Globus pallidus (tissue), 1 donor: ENCODE data around the gene POGZ.
A peak's percentile ranks its signal among the peaks of the same experiment; 100 is the strongest.
"Not testable (repeated sequence)": the region's sequence is repeated elsewhere in the genome, so short reads cannot be mapped to it uniquely, and the experiment has no call there.

ENCODE experiments used
- DNase-seq: peaks from one replicate; pipeline ENCODE4 v3.0.0-alpha.2; 2015; ENCODE audit warnings: low spot score

Gene POGZ

DNA sequence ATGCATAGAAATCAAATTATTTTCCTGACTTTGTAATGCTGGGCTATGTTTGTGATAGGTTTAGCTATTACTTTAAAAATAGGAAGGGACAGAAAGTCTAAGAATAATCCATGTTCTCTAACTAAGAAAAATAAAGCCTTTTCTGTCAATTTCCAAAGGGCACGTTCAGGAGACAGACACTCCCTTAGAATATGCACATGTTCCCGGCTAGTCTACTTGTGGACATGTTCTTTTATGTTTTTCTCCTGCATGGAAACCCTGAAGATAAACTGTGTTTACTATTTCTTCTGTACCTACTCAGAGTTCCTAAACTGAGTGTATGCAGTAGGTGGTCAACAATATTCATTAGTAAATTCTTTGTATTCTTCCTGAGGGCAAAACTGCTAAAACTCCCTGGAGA, 47.4 kb downstream of the POGZ start:
- DNase-seq = no peak

DNA sequence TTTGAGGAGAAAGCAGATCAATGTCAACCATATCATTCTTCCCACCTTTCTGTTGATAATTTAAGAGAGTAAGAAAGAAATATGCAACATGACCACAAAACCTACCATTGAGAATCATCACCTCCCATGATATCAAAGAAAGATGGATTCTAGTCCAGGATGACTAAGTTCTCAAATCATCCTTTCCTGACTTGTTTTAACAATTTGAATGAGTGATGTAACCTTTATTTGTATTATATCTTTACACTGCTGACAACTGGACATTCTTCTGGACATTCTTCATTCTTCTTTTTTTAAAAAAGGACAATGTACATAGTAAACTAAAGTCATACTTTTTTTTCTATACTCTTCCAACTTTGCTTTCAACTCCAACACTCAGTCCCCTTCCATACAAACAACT, 50.4 kb downstream of the POGZ start:
- DNase-seq = no peak

DNA sequence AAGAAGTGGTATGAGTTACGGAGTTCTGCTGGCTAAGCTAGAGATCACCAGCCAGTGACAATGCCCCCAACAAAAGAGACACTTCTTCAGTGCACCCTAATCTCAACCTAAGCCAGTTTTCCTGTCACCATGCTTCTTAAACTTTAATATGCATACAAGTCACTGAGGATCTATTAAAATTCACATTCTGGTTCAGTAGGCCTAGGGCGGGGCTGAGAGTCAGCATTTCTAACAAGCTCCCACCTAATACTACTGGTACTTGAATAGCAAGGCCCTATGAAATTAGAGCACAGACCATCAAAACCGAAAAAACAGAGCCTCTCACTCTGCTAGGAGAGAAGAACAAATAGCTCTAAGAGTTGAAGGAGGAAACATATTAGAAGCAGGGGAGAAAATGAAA, 52.0 kb downstream of the POGZ start:
- DNase-seq = no peak

DNA sequence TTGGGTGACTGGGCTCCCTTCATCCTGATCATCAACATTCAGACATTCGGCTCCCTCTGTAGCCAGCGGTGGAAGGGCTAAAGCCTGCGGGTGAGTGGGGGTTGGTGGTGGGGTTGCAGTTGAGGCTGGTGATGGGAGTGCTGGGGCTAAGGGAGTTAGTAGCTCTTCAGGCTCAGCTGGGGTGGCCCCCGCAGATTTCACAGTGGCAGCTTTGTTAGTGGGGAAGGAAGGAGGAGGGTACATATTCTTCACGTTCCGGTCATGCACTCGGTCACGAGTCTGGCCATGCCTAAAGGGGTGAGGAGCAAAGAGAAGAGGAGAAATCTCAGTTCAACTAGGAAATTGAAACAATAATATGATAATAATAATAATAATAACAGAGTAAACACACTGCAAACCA, 53.1 kb downstream of the POGZ start:
- DNase-seq = peak; percentile 40

DNA sequence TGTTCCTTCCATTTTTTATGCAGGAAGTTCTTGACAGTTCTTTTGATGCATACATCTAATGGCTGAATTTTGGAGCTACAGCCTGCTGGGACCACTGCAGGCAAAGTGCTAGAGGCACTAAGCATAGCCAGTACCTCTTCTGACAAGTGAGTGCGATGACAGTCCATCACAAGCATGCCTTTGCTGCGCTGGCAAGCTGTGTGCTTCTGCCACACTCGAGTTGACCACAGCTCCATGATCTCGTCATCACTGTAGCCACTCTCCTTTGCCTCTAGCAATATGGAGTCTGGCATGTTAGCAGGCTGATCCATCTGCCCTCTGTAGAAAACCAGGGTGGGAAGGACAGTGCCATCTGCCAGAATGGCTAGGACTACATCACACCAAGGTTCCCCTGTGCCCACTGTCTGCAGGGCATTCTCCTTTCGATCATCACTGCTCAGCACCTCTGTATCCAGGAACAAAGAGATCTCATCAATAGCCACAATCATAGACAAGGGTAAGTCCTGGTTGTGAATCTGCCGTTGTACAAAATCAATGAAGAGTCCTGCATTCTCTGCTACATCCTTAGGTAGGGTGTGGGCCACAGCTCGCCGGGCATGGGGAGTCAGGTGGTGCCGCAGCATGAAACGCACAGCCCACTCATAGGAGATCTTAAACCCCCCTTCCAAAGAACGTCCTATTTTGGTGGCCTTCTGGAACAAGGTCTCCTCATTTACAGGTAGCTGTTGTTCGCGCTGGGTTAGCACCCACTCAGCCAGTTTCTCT, 53.9 kb downstream of the POGZ start:
- DNase-seq = no peak

DNA sequence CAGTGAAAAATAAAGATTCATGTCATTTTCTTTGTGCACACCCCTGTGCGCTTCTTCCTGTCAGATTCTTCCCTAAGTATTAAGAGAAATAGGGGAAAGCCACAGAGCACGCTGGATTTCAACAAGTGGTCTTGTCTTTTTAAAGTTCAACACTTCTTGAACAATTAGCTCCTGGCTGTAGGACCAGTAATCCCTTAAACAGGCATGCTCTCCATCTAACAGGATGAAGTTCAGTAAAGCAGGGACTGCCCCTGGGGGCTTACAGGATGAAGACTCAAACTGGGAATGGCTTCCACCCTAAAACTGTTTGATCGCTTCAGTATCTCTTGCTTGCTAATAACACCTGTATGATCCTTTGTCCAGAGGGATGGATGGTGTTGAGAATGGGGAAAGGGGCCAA, 55.7 kb downstream of the POGZ start:
- no peak for DNase-seq

DNA sequence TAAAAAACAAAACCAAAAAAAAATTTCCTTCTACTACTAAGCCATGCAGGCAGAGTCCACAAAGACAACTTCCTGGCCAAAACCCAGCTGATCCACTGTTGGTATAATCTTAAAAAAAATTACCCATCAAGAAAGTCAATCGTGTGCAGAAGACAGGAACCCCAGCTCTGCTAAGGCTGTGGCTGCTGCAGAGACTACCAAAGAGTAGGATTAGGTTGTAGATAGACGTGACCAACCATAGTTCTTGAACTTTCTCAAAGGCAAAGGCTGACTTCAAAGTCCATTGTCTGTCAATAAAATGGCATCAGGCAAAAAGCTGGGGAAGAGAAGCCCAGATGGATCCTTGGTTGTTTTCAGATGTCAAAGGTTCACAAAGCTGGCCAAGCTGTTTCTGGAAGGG, 56.5 kb downstream of the POGZ start:
- no peak for DNase-seq

DNA sequence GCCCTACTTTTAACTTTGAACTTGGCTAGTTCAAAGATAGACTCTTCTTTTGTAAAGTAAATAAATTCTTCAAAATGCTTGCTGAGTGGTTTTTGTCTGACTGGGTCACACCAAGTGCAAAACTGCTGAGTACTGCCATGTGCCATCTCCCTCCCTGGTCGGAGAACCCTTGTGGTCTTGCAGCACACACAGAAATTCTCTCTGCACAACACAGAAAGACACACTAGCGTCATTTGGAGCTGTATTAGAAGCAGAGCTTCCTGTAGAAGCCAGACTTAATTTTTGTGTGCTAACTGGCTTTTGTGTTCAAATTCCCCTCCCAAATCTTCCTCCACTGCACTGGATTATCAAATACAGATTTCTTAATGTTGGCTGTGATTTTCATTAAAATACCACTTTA, 57.4 kb downstream of the POGZ start:
- DNase-seq = no peak

DNA sequence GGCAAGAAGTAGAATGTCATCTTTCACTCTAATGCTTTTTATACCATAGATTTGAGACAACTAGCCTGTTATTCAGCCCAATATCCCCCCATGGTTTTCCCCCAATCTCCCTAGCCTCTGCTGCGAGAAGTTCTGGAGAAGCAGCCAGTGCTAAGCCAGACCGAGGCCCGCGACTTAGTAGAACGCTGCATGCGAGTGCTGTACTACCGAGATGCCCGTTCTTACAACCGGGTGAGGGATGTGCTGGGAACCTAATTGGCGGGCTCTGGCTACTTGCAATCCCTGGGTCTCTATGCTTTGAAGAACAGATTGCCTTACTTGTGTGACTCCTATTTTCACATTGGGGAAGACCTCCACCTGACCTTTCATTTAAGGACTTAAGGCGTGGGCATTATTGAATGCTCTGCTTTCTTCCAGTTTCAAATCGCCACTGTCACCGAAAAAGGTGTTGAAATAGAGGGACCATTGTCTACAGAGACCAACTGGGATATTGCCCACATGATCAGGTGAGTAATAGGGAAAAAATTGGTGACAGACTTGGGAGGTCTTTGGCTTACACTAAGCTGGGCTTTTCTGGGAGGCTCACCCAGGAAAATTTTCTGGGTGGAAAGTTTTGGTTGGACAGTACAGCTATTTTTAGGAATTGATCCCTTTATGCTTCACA, 58.0 kb downstream of the POGZ start:
- DNase-seq = no peak

DNA sequence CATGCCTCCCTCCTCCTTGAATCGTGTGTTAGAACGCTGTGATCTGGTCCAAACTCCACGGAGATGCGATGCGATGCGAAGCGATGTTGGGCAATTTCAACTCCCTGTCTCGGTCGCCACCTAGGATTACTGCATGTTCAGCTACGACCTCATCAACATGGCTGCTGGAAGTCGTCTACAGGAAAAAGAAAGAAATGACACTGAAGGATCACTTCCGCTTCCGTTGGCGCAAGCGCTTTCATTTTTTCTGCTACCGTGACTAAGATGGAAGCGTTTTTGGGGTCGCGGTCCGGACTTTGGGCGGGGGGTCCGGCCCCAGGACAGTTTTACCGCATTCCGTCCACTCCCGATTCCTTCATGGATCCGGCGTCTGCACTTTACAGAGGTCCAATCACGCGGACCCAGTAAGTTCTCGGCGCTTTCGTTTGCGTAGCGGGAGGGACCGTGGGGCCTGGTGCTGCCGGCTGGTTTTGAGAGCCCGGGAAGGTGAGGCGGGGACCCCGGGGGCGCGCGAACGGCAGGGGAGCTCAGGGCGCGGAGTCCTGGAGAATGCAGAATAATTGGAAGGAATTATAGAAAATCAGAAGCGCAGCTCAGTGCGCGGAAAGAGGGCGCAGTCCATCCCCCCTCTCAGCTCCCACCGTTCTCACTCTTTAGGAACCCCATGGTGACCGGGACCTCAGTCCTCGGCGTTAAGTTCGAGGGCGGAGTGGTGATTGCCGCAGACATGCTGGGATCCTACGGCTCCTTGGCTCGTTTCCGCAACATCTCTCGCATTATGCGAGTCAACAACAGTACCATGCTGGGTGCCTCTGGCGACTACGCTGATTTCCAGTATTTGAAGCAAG, 59.7 kb downstream of the POGZ start, which contains the start of gene PSMB4:
PSMB4 (plus strand) TSS at position 250 of the 848 bp plus-strand sequence; CDS start at position 265, 15 bp downstream.
- peak; percentile 96 for DNase-seq

DNA sequence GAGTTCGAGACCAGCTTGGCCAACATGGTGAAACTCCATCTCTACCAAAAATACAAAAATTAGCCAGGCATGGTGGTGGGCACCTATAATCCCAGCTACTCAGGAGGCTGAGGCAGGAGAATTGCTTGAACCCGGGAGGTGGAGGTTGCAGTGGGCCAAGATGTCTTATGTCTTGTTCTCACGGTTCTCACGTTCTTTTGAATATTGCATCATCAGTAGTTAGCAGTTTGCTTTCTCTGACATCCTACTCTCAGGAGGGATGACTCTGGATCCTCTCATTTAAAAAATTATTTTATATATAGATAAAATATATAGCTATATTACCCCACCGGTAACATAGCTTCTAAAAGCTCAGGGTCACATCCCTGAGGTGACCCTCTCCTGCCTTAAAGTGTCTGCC, 63.0 kb downstream of the POGZ start:
- DNase-seq = not testable (repeated sequence)

DNA sequence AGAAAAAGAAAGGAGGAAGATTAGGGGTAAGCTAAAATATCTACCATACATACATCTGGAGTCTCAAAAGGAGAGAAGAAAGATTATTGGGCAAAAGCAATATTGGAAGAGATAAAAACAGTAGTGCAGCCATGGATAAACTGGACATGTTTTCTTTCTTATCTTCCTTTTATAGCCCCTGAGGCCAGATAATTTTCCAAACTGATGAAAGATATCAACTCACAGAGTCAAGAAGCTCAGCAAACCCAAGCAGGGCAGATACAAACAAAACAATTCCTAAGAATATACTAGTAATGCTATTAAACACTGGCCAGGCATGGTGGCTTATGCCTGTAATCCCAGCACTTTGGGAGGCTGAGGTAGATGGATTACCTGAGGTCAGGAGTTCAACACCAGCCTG, 65.7 kb downstream of the POGZ start:
- DNase-seq = no peak

DNA sequence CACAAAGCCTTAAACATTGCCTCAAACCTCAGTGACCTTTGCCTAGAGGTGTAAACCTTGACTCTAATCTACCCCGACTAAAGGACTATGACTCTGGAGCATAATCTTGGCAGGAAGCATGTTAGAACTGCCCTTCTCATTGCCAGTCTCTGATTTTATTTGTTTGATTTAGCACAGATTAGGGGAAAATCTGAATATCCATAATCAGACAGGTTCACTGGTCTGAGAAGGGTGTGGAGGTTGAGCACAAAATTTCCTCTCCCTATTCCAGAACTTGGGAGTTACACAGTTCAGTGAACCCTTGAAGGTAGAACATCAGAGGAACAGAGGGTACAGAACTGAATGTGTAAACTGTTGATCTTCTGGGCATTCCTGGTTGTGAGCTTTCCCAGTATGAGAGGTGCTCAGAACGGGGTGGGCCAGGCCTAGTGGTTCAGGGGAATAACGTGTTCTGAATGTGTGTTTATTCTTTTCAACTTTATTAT, 68.2 kb downstream of the POGZ start:
- no peak for DNase-seq

DNA sequence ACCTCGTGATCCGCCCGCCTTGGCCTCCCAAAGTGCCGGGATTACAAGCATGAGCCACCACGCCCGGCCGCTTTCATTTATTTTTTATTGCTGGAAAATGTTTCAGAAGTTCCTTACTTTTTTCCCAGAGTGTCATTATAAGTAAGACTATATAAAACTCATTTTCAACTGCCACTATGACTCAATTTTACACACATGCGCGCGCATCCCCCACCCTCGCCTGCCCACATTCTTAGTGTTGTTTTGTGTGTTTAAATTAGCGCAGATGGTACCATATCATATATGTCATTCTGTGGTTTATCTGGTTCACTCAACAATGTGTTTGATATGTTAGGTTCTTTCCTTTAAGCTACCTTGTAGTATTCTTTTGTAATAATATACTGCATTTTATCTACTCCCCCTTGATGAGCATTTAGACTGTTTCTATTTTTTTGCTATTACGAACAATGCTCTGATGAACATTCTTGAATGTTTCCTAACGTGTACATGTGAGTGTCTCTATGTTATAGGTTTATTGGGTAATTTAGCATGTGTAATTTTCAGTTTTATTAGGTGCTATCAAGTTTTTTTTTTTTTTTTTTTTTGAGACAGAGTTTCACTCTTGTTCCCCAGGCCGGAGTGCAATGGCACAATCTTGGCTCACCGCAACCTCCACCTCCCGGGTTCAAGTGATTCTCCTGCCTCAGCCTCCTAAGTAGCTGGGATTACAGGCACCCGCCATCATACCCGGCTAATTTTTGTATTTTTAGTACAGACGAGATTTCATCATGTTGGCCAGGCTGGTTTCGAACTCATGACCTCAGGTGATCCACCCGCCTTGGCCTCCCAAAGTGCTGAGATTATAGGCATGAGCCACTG, 68.8 kb downstream of the POGZ start:
- not testable (repeated sequence) for DNase-seq

DNA sequence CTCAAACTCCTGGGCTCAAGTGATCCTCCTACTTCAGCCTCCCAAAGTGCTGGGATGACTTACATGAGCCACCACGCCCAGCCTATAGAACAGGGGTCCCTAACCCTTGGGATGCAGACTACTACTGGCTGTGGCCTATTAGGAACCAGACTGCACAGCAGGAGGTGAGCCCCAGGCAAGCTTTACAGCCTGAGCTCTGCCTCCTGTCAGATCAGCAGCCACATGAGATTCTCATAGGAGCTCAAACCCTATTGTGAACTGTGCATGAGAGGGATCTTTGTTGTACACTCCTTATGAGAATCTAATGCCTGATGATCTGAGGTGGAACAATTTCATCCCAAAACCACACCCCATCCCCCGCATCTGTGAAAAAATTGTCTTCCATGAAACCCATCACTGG, 73.3 kb downstream of the POGZ start:
- DNase-seq = no peak

DNA sequence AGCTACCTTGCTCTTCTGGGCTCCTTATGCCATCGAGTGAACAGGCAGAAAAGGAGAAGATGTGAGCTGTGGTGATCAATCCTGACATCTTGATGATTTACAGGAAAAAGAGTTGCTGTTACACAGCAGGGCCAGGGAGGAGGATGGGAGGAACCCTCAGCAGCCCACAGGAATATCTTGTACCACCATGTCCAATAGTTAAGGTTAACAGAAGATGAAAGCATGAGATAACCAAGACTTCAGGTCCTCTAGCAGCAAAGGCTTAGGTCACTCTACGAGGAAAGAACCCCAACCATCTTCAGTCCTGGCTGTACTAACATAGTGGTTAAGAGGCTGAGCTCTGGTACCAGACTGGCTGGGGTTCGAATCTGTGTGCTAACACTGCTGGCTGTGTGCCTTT, 74.7 kb downstream of the POGZ start:
- DNase-seq = no peak

DNA sequence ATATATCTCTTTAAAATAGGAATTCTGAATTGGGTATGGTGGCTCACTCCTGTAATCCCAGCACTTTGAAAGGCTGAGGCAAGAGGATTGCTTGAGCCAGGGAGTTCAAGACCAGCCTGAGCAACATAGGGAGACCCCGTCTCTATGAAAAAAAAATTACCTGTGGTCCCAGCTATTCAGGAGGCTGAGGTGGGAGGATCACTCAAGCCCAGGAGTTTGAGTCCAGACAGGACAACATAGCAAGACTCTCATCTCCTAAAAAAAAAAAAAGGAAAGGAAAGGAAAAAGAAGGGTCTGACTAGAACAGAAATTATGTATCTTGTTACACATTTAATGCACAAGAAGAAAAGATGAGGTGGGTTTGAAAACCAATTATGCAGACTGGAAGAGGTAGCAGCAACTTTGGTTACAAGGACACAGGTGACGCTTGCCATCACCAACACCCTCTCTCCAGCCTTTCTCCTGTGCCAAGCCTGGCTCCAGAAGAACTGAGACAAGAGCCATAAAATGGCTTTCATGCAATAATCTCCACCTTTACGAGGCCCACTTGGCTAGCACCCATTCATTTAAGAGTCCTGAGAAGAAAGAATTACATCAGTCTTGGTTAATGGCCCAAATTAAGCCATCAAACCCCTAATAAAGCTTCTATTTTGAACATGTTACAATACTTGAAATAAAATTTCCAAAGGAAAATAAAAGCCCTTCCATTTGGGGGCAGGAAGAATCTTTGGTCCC, 82.0 kb downstream of the POGZ start:
- no peak for DNase-seq

DNA sequence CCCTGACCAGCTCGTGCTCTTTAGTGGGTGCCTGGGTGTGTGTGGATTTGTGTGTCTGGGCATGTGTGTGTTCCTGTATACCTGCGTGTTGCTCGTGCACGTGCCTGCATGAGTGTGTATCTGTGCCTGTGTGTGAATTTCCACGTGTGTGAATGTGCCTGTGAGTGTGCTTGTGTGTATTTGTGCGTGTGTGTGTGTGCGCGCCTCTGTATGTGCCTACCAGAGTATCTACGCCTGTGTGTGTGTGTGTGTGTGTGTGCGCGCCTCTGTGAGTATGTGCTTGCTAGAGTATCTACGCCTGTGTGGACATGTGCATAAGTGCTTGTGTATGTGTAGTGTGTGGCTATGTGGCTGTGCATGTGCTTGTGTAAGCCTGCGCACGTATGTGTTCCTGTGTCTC, 86.1 kb downstream of the POGZ start:
- DNase-seq = no peak

DNA sequence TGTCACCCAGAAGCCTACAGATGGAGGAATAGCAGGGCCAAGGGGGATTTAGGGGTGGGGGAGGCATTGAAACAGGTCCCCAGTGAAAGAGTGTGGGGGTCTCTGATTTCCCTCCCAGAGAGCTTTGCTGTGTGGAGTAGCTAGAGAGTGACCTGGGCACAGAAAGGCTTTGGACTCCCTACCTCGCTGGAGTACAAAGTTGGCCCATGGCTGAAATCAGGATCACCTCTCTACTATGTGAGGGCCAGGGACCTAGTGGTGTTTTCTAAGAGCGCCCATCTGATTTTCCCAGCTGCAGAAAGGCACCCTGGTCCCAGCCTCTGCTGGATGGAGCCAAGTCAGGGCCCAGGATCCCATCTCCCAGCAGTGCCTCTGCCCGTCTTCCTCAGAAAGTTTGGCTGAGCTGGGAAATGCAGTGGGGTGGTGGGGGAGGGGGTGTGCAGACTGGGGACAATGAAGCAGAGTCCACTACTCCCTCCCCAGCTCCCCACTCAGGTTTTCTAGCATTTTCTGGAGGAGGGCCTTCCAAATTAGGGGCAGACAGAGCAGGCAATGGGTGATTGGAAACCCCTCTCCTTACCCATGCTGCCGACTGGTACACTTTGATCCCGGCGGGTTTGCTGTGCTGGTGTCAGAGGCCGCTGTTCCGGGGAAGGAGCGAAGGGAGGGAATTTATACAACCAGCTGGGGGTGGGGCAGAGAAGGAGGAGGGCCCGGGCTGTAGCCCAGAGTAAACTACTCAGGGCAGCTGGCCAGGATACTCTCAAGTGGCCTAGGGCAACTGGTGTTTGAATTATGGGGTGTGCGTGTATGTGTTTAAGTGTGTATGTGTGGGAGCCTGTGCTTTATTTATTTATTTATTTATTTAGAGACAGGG, 87.0 kb downstream of the POGZ start, which contains the start of gene SELENBP1:
SELENBP1 (minus strand) TSS at position 648 of the 877 bp plus-strand sequence; CDS start at position 584, 64 bp downstream.
- peak; percentile 77 for DNase-seq
